Fibroblast of skin of abdomen (primary cell): Measurements from ENCODE around the gene FASN.

Experiments
- DNase-seq: peaks from one replicate; pipeline ENCODE4 v3.0.0-alpha.2; 2013

Gene FASN

DNA sequence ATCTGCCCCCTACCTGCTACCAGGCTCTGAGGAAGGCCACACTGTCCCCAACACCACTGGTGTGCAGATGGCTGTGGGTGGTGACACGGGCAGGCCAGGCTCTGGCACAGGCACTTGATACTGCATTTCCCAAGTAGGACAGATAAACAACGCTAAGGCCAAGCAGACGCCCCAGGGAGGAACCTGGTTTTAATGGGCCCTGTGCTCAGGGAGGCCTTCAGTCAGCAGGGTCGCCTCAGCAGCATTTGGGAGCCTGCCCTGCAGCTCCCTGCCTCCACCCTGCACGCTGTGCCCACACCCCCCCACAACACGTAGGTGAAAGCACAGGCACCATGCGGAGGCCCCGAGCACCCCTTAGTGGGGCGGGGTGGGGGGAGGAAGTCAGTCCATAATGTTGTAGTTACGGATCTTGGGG is 3.3 kb upstream of the FASN start:
- no peak for DNase-seq

DNA sequence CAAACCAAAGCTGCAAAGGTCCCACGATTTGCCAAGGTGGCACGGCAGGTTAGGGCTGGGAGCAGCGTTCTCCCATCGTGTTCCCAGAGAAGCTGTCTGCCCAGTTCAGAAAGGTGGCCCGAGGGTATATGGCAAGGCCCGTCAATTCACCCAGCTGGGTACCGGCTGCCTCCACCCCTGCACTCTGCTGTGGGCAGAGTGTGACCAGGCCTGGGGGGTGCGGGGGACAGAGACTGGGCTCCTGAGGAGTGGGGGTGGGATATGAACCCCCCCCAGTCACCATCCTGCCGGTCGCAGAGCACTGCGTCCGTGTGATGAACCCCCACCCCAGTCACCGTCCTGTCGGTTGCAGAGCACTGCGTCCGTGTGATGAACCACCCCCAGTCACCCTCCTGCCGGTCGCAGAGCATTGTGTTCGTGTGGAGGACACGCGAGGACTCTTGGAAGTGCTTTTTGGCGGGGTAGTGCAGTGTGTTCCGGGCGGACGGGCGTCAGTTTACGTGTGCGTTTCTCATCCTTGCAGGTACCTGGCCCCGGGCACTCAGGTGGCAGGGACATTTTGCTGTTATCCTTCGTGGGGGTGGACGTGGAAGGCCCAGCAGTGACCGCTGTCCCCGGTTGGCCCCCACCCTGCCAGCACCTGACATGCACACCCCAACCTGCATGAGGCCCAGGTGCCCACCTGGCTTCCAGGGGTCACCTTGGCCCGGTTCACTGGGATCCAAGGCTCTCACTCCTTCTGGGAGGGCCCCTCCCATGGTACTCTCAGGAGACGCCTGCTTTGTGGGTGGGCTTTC is 2.7 kb upstream of the FASN start:
- DNase-seq, result no peak

GRCh38 chr17:82098939-82099763 is 1.1 kb upstream of the FASN start:
- no peak for DNase-seq

GRCh38 chr17:82097919-82098168 is 192 bp downstream of the FASN start:
- no peak for DNase-seq

- DNase-seq, result no peak
These were observed 685 bp downstream of the FASN start for GRCh38 chr17:82097184-82097918.

DNA sequence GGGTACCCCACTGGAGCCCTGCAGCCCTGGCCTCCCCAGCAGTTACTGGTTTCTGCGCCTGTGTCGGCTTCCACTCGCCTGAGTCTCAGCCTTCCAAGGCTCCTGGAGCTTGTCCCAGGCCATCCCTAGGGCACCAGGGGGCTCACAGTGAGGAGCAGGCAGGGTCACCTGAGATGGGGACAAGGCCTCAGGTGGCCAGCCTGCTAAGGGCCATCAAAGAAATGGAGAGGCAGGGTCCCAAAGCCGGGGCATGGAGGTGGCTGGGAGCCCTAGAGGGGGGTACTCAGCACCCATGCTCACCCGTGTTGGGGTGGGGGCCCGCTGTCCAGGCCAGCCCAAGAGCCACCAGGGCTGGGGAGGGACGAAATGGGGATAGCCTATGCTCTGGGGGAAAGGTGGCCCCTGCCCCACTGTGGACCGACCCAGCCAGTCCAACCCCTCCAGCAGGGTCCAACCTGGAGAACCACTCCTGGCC is 1.3 kb downstream of the FASN start:
- DNase-seq, result no peak

DNA sequence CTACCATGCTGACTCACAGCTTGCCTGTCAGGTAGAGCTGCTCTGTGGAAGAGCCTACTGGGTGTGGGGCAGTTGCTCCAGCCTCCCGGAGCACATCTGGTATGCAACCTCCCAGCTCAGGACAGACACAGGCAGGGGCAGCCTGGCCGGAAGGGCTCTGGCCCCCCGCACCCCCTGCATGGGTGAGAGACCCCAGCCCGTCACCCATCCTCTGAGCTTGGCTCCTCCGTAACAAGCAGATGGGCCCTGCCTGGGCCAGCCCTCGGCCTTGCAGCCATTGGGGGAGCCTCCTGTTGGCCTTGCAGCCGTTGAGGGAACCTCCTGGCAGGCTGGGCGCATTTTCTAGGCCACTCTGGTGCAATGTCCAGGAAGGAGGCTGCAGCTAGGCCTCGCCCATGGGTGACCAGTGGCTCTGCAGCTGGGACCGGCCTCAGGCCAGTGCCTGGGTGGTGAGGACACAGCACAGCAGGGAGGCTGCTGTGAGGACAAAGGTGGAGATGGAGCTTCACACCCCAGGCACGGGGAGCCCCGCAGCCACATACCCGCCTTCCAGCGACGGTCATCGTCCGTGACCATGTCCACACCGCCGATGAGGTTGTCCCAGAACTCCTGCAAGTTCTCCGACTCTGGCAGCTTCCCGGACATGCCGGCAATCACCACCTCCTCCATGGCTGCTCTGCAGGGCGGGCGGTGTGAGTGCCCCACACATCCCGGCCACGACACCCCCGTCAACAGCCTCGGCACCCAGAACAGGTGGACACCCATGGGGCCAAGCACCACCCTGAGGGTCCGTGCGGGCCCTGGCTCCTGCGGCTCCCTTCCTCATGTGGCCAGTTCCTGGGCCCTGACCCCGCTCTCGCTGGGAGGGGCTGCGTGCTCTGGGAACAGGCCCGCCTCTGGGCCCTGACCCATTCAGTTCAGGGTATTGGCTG is 2.0 kb downstream of the FASN start:
- DNase-seq, result no peak

DNA sequence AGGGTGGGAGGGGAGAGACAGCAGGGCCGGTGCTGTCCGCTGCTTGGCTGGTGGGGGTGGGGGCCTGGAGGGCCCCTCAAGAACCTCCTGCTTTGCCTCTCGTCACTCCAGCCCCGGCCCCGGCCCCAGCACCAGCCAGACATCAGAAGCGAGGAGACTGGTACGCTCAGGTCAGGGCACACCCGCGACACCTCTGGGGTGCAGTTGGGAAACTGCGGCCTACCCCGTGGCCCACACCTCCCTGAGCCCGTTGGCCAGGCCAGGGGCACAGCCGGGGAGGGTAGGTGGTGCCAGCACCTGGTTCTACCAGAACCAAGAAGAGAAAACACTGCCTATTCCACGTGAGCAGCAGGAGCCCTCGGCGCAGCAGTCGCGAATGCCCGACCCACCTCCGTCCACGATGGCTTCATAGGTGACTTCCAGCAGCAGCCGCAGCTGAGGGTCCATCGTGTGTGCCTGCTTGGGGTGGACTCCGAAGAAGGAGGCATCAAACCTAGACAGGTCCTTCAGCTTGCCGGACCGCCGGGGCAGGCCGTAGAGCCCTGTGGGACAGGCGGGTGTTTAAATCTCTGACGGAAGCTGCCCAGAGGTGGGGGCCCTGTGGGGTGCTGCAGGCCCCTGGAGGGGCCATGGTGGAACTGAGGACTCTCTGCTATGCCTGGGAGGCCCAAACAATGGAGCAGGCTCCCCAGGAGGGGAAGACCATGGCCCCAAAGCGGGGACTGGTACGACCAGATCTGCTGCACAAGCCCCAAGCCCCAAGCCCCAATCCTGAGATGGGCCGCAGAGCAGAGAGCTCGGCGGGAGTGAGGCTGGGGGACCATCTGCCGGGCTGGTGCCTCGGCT is 2.9 kb downstream of the FASN start:
- no peak for DNase-seq

DNA sequence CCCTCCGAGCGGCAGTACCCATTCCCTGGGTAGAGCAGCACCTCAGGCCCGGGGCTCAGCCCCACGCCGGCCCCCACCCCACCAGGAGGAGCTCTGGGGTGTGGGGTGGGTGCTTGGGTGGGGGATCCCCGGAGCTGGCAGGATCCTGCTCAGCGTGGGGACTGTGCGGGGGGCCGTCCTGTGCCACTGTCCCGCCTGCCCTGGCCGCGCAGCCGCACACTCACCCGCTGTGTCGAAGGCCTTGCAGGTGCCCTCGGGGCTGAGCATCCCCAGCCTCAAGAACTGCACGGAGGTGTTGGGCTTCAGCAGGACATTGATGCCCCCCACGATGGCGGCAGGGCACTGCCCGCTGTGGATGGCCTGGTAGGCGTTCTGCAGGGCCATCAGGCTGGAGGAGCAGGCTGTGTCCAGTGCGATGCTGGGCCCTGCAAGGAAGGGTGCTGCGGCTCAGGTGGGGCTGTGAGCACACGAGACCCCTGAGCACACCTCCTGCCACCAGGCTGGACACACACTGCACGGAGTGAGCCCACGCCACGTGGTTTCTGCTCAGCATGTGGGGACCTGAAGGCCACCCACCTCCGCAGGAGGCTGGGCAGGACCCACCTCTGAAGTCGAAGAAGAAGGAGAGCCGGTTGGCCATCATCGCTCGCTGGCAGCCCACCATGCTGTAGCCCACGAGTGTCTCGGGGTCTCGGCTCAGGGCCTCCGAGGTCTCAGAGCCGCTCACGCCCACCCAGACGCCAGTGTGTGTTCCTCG is 4.9 kb downstream of the FASN start:
- no peak for DNase-seq

DNA sequence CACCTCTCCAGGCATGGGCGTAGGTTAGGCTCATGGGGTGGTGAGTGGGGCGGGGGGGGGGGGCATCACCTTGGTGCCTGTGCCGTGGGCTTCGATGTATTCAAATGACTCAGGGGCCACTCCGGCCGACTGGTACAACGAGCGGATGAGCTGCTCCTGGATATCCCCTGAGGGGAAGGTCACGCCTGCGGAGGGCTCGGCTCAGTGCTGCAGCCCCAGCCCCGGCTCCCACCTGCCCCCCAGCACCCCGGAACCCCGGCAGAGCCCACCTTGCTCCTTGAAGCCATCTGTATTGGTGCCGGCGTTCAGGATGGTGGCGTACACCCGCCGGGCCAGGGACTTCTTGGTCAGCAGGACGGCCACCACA is 5.4 kb downstream of the FASN start:
- DNase-seq, result no peak

DNA sequence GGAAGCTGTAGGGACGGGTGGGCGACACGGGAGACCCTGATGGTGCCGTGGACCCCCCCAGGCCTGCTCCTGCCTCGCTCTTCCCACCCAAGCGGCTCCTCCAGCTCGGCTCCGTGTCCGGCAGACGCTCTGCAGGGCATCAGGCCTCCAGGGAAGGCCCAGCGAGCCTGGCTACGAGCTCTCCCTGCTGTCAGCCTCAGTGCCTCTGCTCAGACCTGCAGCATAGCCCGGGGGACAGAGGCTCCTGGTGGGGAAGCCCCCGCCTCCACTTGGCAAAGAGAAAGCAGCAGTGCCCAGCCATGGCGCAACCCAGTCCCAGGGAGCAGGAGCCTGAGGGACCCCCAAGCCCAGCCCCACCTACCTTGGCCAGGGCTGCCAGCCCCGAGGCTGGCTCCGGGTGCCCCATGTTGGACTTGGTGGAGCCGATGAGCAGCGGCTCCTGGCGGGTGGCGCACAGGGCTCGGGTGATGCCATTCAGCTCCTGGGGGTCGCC is 5.9 kb downstream of the FASN start:
- no peak for DNase-seq

DNA sequence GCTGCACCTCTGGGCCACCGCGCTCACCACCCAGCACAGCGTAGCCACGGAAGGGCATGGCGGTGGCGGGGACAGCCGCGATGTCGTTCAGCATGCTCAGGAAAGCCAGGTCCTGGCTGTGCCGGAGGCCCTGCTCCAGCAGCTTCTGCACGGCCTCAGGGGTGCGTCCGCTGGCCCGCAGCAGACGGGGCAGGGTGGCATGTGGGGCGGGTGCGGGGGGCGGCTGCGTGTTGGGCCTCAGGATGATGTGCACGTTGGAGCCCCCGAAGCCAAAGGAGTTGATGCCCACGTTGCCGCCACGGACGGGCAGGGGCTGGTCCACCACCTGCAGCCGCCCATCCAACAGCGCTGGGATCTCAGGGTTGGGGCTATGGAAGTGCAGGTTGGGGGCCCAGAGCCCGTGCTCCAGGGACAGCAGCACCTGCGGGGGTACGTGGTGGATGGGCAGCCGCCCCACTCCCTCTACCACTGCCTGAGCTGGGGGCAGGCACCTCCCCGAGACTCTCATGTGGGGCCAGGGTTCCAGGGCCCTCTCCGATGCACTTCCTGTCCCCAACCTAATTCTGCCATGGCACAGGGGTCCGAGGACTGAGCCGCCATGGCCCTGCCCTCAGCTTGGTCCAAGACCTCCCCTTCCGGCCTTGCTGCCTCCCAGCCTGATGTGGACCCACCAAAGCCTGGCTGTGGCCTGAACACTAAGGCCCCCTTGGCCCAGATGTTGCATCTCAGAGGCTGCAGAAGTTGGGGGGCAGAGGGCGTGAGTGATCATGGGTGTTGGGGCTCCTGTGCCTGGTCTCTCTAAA is 6.6 kb downstream of the FASN start:
- no peak for DNase-seq

DNA sequence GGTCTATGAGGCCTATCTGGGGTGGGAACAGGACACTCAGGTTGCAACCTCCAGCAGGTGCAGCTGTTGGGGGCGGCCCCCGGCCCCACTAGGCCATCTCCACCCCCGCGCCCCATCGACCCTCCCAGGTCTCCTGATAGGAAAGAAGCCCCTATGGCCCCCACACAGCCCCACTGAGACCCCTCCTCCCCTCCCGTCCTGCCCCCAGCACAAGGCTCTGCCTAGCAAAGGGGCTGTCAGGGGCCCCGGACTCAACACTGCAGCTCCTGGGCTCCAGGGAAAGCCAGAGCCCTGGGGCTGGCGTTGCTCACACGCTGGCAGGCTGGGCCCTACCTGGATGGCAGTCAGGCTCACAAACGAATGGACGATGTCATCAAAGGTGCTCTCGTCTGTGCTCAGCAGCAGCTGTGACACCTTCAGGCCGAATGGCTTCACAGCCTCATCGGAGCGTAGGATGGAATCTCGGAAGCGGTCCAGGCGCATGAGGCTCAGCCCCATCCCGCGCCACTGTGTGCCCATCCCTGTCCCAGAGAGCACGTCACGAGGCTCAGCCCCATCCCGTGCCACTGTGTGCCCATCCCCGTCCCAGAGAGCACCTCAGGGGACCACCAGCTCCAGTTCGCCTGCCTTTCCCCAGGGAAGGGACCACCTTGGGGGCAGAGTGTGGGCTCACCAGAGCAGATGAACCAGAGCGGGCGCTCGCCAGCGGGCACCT is 7.3 kb downstream of the FASN start:
- no peak for DNase-seq

GRCh38 chr17:82089723-82090548 is 8.1 kb downstream of the FASN start:
- no peak for DNase-seq

- no peak for DNase-seq
These were observed 9.0 kb downstream of the FASN start for GRCh38 chr17:82088838-82089722.

DNA sequence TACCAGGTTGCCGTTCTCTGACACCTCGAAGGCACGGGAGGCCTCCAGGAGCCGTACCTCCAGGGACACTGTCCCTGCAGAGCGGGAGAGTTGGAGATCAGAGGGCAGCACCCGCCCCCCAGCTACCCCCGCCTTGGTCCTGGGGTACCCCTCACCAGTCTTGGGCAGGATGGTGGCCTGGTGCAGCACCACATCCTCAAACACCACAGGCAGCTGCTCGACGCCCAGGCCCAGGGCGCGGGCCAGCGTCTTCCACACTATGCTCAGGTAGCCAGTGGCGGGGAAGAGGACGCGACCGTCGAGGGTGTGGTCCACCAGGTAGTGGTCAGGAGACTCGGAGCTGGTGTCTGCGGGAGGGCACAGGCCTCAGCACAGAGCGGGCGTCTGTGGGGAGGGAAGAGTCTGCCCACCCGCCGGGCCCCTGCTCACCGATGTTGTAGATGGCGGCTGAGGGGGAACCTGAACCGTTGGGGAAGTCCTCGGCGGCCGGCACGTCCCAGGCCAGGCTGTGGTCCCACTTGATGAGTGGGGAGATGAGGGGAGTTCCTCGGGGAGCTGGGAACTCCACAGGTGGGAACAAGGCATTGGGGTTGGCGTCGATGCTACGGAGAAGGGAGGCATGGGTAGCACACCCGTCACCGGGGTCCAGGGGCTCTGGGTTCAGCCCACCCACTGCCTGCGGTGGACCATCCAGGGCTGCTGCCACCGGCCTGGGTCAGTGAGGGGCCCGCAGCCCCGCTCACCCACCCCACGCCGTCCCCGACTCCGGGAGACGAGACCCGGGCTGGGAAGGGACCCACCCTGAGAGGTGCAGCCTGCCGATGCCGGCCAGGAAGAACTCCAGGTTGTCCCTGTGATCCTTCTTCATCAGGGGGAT is 9.8 kb downstream of the FASN start:
- no peak for DNase-seq
